Esophagus squamous epithelium (tissue), 4 donors: ENCODE results near the gene MGAM2.

Experiments used
- CTCF ChIP-seq, 6 experiments: fragments of 450-650 bp in 4 of 6; fragments of 200-600 bp in 2 of 6; sonication (generic) in 2 of 6; IDR thresholded peaks; one replicate each; pipeline ENCODE4 v1.5.1; 2016 to 2019; ENCODE audit warnings: antibody characterized with exemption in 6 of 6, mild to moderate bottlenecking in 4 of 6, moderate library complexity in 4 of 6
- POLR2A ChIP-seq, 4 donors: fragments of 450-650 bp; IDR thresholded peaks; one replicate each; pipeline ENCODE4 v1.6.1; 2017; ENCODE audit warnings: antibody characterized with exemption in 4 of 4, mild to moderate bottlenecking in 4 of 4, moderate library complexity in 3 of 4

- TF ChIP-seq CTCF (IDR thresholded peaks at IDR 0.05) (no peak), POLR2A (IDR thresholded peaks at IDR 0.05) (no peak)
These were observed 66.4 kb downstream of the MGAM2 start for GRCh38 chr7:142177869-142178268.
